DMS153 treated with DMSO at 0.1 percent for 48 hours (cell line): Measurements from ENCODE around the gene LIMCH1.
"Not testable (repeated sequence)": the region's sequence is repeated elsewhere in the genome, so short reads cannot be mapped to it uniquely, and the experiment has no call there.

Experiments
- DNase-seq: peaks from one replicate; lab custom pipeline; 2025; ENCODE audit not compliant: unreplicated experiment; lab: John Stamatoyannopoulos, UW

Gene LIMCH1, protein sequence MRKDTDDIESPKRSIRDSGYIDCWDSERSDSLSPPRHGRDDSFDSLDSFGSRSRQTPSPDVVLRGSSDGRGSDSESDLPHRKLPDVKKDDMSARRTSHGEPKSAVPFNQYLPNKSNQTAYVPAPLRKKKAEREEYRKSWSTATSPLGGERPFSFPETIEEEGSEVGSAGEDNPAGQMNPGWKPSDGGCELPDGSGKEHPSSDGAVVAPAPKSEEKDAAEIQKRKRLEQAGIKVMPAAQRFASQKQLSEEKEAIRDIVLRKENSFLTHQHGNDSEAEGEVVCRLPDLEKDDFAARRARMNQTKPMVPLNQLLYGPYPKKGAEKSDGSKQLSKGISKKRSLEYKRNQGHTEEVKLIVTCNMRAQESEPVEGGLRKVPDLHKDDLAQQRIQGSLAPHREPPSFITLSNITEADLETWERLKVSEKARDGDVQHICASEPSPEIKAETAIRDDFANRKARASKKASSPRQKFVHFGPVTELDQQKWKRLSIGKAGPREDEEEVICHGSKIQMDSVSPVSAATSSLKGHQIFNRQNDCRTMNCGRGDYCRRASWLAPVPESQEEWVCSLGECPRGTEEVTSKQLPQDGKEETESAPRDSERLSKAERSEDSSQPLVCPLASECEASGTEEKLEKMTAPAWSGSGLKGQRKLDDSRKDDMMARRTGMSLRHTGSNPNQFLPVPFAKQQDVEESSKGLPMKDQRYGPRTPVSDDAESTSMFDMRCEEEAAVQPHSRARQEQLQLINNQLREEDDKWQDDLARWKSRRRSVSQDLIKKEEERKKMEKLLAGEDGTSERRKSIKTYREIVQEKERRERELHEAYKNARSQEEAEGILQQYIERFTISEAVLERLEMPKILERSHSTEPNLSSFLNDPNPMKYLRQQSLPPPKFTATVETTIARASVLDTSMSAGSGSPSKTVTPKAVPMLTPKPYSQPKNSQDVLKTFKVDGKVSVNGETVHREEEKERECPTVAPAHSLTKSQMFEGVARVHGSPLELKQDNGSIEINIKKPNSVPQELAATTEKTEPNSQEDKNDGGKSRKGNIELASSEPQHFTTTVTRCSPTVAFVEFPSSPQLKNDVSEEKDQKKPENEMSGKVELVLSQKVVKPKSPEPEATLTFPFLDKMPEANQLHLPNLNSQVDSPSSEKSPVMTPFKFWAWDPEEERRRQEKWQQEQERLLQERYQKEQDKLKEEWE (N-terminal part only)

DNA sequence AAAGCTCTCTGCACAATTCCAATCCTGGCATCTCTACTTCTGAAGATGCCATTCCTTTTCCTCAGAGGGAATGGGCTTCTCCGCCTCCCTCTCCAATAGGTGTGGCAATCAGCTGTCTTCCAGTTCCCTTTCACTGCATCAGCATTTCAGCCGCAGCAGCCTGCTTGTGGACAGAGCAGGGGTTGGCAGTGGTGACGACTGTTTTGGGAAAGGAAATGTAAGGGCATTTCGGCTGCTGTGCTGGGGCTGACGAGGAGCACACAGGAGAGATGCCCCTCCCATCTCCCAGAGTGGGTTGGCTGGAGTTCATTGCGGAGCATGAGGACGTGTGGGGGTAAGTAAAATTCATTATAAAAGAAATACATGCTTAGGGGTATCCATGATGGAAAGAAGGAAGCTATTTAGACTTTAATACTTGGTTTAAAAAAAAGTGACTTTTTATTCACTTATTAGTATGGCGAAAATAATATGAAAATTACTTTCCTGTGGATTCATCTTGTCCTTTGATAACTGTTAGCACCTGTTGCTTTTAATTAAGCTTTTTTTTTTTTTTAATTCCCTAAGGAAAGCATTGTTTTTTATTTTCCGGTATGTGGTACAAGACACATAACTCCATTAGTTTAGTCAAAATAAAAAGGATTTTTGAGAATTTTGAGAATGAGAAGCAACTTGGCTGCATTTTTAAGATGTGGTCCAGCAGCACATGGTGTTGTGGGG lies at the start of gene LIMCH1:
Gene LIMCH1 (plus strand): TSS at position 141 of the 717 bp plus-strand sequence. CDS start 67,839 bp downstream, outside the sequence.
- no peak for DNase-seq

DNA sequence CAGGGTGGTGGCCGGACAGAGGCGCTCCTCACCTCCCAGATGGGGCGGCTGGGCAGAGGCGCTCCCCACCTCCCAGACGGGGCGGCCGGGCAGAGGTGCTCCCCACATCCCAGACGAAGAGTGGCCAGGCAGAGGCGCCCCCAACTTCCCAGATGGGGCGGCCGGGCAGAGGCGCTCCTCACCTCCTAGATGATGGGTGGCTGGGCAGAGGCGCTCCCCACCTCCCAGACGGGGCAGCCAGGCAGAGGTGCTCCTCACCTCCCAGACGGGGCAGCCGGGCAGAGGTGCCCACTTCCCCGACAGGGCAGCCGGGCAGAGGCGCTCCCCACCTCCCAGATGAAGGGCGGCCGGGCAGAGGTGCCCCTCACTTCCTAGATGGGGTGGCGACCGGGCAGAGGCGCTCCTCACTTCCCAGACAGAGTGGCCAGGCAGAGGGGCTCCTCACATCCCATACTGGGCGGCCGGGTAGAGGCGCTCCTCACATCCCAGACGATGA lies 46.8 kb upstream of the LIMCH1 start:
- not testable (repeated sequence) for DNase-seq

GRCh38 chr4:41496977-41497376 lies 41.0 kb upstream of the LIMCH1 start:
- no peak for DNase-seq

DNA sequence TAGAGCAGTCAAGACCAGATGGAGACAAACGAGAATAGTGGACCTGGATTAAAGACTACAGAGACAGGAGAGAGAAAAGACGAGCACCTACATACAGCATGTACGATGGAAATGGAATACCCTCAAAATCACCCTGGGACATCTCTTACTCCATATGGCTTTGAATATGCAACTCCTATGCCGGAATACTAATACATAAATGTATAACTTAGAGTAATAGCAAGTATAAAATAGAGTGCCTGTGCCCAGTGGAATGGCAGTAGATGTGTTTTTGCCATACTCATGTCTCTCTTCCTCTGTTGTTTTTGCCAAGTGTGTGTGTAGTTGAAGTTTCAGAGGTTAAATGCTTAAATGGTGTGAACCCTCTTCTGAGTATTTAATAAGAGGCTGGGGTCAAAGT lies 39.8 kb upstream of the LIMCH1 start:
- DNase-seq: no peak

DNA sequence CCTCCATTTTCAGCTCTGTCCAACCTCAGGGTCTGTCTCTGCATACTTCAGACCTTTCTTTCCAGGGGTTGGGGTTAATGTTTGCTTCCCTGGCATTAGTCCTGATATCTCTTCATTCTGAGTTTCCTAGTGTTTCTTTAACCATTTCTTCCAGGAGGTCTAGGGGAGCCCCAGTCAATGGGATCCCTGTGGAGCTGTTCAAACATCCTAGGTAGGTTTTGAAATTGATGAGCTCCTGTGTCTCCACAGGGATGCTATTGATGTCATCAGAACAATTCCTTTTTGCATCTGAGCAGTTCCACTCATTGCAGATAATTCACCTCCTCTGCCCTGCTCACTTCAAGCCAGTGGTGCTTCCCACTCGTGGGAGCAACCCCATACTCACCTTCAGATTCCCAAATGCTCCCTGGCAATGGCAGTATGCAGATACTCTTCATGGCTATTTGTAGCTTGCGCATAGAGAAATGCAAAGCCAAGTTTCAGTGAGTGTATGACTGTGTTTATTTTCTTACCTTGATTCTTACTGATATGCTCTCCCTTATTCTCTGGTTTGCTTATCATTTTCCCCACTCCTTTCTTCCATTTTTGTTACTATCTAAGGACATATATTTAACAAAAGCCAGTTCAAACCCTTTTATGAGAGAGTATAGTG lies 33.7 kb upstream of the LIMCH1 start:
- DNase-seq: no peak

- DNase-seq: no peak
These were observed 32.7 kb upstream of the LIMCH1 start for GRCh38 chr4:41505161-41505661.

GRCh38 chr4:41506130-41506529 lies 31.8 kb upstream of the LIMCH1 start:
- no peak for DNase-seq

DNA sequence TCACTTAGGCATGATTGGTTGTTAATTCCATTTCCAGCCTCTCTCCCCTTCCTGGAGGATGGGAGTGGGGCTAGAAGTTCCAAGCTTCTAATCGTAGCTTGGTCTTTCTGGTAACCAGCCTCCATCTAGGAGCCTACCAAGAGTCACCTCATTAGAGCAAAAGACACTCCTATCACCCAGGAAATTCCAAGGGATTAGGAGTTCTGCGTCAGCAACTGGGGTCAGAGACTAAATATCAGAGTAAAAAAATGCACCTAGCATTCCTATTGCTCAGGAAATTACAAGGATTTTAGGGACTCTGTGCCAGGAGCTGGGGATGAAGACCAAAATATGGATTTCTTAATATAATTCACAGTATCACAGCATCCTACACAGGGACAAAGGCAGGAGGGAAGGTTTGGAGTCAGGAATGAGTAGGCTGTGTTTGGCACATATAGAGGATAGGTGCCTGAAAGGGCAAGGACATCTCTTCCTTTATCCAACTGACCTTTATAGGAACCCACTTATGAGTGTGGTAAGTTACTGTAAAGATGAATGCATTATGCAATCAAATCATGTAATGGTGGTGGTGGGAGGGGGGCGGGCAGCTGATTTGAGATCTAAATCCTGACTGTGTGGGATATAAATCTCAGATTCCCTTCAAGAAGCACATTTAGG lies 30.5 kb upstream of the LIMCH1 start:
- DNase-seq: no peak

- DNase-seq: no peak
These were observed 28.5 kb upstream of the LIMCH1 start for GRCh38 chr4:41509451-41509866.

GRCh38 chr4:41510179-41510578 lies 27.8 kb upstream of the LIMCH1 start:
- DNase-seq: no peak

GRCh38 chr4:41512136-41512535 lies 25.8 kb upstream of the LIMCH1 start:
- DNase-seq: no peak

DNA sequence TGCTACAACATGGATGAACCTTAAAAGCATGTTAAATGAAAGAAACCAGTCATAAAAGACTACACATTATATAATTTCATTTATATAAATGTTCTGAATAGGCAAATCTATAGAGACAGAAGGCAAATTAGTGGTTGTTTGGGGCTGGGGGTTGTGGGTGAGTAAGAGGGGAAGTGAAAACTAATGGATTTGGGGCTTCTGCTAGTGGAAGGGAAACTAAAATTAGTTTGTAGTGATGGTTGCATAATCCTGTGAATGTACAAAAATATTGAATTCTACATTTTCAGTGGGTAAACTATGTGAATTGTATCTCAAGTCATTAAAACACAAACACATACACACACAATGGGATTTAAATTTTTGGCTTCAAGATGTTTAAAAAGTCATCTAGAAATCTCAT lies 25.4 kb upstream of the LIMCH1 start:
- no peak for DNase-seq

DNA sequence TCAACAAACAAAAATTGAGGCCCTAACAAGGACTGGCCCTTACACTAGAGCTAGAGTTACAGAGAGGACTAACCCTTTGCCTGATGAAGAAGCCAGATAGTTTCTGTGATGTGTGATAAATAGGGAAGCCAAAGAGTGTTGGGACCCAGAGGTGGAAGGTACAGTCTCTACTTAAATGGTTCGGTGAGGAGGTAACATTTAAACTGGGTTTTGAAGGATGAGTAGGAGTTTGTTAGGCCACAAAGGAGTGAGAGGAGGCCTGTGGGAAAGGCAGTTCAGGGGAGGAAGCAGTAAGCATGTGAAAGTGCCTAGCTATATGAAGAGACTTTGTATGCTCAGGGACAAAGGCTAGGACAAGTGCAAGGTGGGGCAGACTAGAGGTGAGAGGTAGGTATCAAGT lies 23.8 kb upstream of the LIMCH1 start:
- no peak for DNase-seq

DNA sequence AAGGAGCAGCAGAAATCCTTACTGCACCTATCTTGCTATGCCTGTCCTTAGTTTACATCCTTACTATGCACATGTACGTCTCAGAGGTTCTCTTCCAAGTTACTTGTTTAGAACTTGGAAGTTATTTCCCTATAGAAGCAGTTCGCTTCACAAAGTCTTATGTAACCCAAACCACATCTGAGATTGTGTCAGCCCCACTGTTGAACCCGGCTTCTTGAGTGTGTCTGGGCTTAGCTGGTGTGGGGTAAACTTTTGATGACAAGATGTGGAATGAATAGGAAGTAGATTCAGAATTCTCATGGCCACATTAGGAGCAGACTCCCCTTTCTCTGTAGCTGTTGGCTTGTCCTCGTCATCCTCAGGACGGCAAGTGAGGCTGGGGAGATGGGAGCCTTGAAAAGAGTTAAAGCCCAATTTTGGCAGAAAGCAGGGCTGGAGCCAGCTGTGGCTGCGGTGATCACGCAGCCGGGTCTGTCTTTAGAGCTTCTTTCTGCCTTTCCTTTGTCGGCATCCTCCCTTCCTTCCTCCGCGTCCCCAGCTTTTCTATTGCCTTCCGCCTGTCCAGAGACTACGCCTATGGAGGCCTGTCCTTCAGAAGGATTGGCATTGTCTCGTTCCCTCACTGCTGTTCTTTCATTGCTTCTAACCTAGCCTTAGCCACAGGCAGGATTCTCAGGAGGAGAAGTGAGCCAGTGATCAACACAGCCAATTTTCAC lies 23.0 kb upstream of the LIMCH1 start:
- DNase-seq: no peak

DNA sequence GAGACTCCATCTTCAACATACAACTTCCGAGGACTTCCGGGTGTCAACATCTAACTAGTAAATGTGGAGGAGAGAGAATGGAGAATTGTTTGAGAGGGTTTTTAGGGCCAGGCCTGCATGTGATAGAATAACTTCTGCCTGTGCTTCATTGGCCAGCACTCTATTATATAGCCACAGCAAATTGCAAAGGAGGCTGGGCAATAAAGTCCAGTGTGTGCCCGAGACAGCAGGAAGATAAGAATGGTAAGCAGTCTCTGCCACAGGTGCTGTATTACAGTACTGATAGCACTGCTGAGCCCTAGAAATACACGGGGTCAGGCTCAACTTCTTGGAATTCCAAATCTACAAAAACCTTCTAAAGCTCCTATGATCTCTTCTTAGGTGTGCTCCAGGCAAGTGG lies 20.8 kb upstream of the LIMCH1 start:
- no peak for DNase-seq

DNA sequence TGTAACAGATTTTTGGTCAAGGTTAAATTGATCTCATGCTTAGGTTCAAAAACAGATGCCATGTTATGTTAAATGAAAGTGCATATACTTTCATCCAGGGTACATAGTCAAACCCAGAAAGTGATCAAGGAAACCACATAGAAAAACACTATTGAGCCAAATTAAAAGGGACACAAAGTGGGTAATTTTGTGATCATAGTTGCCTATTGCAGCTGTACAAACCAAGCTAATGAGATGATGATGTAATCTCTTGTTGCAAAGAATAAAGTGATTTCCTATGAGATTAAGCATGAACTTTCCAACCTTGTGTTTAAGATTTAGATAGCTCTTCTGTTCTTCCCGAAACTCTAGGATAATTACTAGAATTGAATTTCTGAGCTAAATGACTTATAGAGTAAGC lies 20.2 kb upstream of the LIMCH1 start:
- DNase-seq: no peak

DNA sequence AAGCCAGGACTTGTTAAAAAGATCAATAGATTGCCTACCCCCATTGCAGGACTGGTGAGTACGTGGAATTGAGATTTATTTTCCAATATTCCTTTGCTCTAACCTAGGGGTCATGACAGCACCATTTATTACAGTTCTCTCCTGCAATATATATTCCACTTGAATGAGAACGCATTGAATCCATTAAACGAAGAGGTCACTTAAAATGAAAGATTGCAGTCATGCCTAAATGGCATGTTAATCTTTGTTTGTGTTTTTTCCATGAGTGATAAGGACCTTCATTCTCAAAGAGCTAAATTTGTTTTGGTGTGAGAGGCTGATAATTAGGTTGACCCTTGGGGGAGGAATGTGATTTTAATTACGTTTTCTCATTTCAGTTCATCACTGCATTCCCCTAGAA lies 13.5 kb upstream of the LIMCH1 start:
- no peak for DNase-seq

DNA sequence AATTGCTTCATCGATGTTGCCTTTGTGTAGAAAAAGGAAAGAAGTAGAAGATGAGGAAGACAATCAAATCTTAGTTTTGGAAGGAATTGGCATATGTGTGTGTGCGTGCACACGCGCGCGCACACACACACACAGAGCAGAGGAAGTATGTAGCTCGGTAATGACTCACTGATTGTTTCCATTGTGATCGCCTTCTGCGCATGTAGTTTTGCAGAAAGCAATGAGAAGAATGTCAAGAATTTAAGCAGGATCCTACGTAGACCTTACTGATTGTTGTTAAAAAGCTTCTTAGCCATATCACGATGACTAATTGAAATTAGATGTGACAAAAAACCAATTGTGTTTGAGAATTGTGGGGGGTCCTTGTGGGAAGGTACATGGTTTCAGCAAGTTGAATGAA lies 12.8 kb upstream of the LIMCH1 start:
- DNase-seq: no peak

- no peak for DNase-seq
These were observed 11.3 kb upstream of the LIMCH1 start for GRCh38 chr4:41526628-41527027.
